ENCODE results near the gene ACTN2. TPM values are rescaled to one million over a fixed set of nuclear protein-coding genes. Genes with fewer than 3 reads are reported as not detected.

ACTN2 gene
- total and polyA plus RNA-seq, 3 donors from 2014 or later: 27.0 to 54.9 (median 39.8) TPM

DNA sequence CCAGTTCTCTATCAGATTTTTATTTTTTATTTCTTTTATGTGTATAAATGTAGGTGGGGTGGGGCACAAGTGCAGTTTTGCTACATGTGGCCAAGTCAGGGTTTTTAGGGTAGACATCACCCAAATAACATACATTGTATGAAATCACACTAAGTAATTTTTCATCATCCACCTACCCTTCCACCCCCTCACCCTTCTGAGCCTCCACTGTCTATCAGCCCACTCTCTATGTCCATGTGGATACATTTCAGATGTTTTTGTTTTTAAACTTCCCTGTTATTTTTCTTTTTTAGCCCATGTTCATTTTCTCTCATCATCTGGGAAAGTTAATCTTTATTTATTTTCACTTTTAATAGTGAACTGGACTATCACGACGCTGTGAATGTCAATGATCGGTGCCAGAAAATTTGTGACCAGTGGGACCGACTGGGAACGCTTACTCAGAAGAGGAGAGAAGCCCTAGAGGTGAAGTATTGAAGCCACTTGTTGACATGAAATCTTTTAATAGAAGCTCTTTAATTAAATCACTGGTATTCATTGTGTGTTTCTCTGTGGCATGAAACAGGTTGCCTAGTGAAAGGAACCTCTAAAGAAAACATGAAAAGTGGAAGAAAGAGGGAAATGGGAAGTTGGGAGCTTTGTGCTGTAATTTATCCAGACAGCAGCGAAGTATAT, 61.1 kb downstream of the ACTN2 start:
- DNase-seq: no peak
- 87 to 91% methylated on average over 6 of the region's 6 CpGs for WGBS, 2 donors
- no peaks in the 10 kb centered on the region for H3K27me3 ChIP-seq
- no peaks in the 10 kb centered on the region for H3K4me1 ChIP-seq
- no peak overlapping the region for H3K4me3 ChIP-seq
- H3K9me3 ChIP-seq: no peaks in the 10 kb centered on the region
- no peaks in the 10 kb centered on the region for H3K36me3 ChIP-seq (ENCODE audit: low read depth, missing control alignments)
- TF ChIP-seq, protein P1, sequence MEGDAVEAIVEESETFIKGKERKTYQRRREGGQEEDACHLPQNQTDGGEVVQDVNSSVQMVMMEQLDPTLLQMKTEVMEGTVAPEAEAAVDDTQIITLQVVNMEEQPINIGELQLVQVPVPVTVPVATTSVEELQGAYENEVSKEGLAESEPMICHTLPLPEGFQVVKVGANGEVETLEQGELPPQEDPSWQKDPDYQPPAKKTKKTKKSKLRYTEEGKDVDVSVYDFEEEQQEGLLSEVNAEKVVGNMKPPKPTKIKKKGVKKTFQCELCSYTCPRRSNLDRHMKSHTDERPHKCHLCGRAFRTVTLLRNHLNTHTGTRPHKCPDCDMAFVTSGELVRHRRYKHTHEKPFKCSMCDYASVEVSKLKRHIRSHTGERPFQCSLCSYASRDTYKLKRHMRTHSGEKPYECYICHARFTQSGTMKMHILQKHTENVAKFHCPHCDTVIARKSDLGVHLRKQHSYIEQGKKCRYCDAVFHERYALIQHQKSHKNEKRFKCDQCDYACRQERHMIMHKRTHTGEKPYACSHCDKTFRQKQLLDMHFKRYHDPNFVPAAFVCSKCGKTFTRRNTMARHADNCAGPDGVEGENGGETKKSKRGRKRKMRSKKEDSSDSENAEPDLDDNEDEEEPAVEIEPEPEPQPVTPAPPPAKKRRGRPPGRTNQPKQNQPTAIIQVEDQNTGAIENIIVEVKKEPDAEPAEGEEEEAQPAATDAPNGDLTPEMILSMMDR (IDR thresholded peaks at IDR 0.05): no peak
- TF ChIP-seq POLR2A (IDR thresholded peaks at IDR 0.05): no peak
- intact Hi-C loops (cut with DNase I; ENCODE audit: low total_unique reads): no loop called here
- H3K27ac ChIP-seq: no peak overlapping the region

DNA sequence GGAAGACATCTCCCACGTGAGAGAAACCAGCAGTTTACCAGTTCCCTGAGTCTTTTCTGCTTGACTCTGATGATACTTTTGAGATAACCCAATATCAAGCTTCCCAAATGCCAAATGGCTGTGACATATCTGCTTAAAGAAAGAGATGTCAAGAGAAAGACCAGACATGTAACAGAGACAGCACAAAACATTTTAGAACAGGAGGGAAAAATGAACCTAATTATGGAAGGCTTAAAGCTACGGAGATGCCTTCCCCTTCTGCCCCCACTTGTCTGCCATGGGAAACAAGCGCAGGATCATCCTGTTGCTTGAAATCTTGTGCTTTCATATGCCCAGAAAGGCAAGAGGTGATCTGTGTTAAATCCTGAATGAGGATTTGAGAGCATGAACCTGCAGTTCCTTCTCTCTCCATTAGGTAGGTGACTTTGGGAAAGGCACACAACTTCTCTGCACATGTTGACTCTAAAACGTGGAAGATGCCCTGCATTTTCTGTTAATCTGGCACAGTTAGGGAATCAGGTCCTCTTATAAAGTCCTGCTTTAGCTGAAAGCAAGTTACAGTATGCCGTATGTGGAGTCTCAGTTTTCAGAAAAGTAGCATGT, 62.1 kb downstream of the ACTN2 start:
- Histone ChIP-seq H3K4me1 (no peaks in the 10 kb centered on the region), H3K4me3 (no peak overlapping the region), H3K27ac (no peak overlapping the region), H3K9me3 (no peaks in the 10 kb centered on the region), H3K27me3 (no peaks in the 10 kb centered on the region), H3K36me3 (ENCODE audit: low read depth, missing control alignments) (no peaks in the 10 kb centered on the region)
- intact Hi-C loops (cut with DNase I; ENCODE audit: low total_unique reads): no loop called here
- no peak for DNase-seq
- WGBS, 2 donors: 78 to 81% methylated on average over 5 of the region's 5 CpGs
- TF ChIP-seq, protein P1 (IDR thresholded peaks at IDR 0.05): peak in 1 of 3 experiments; percentile 32
- TF ChIP-seq POLR2A (IDR thresholded peaks at IDR 0.05): no peak

DNA sequence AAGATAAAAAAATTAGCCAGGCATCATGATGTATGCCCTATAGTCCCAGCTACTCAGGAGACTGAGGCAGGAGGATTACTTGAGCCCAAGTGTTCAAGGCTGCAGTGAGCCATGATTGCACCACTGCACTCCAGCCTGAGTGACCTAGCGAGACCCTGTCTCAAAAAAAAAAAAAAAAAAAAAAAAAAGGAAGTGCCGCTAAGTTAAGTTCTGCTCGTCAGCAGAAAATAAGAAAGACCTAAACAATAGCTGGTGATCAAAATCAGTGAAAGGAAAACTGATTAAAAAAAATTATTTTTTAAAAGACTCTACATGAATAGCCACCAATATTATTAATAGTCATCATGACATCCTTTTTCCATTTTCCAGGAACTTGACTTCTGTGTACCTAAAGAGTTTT, 64.6 kb downstream of the ACTN2 start:
- TF ChIP-seq, protein P1 (IDR thresholded peaks at IDR 0.05): no peak
- TF ChIP-seq POLR2A (IDR thresholded peaks at IDR 0.05): no peak
- no peak for DNase-seq
- no peaks in the 10 kb centered on the region for H3K36me3 ChIP-seq (ENCODE audit: low read depth, missing control alignments)
- no peaks in the 10 kb centered on the region for H3K27me3 ChIP-seq
- WGBS, 2 donors: 85 to 90% methylated on average over 3 of the region's 3 CpGs
- H3K4me3 ChIP-seq: no peak overlapping the region
- intact Hi-C loops (cut with DNase I; ENCODE audit: low total_unique reads): no loop called here
- no peak overlapping the region for H3K27ac ChIP-seq
- no peaks in the 10 kb centered on the region for H3K4me1 ChIP-seq
- no peaks in the 10 kb centered on the region for H3K9me3 ChIP-seq

DNA sequence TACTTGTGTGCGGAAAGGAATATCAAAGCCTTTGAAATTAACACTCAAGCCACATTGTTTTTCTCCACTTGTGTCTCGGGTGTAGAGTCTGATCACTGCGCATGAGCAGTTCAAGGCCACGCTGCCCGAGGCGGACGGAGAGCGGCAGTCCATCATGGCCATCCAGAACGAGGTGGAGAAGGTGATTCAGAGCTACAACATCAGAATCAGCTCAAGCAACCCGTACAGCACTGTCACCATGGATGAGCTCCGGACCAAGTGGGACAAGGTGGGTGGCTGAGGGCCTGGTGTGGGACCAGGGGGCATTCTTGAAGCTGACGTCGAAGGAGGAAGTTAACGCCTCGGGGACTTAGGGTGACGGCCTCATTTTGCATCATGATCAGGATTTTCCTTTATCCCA, 65.1 kb downstream of the ACTN2 start:
- DNase-seq: no peak
- TF ChIP-seq, protein P1 (IDR thresholded peaks at IDR 0.05): no peak
- no peak for TF ChIP-seq POLR2A (IDR thresholded peaks at IDR 0.05)
- H3K4me3 ChIP-seq: no peak overlapping the region
- WGBS, 2 donors: 82 to 87% methylated on average over 16 of the region's 16 CpGs
- H3K27me3 ChIP-seq: no peaks in the 10 kb centered on the region
- no peaks in the 10 kb centered on the region for H3K4me1 ChIP-seq
- H3K9me3 ChIP-seq: no peaks in the 10 kb centered on the region
- no peak overlapping the region for H3K27ac ChIP-seq
- no peaks in the 10 kb centered on the region for H3K36me3 ChIP-seq (ENCODE audit: low read depth, missing control alignments)
- intact Hi-C loops (cut with DNase I; ENCODE audit: low total_unique reads): no loop called here

DNA sequence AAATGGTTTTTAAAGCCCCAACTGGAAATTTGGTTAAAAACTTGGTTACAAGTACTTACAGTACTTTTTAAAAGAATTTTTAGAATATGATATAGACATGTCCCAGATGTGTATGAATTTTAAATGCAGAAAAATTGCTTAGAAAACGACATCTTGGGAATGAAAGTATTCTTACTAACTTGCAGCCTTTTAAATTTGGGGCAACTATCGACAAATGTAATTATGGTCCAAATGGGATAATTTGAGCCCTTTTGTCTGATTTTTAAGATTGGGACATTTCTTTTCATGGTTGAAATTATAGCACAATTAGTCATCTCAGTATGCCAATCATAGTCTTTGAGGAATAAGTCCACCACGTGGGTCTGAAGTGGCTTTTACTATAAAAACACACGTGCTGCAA, 65.6 kb downstream of the ACTN2 start:
- Histone ChIP-seq H3K4me3 (no peak overlapping the region), H3K36me3 (ENCODE audit: low read depth, missing control alignments) (no peaks in the 10 kb centered on the region), H3K9me3 (no peaks in the 10 kb centered on the region), H3K27ac (no peak overlapping the region), H3K27me3 (no peaks in the 10 kb centered on the region), H3K4me1 (no peaks in the 10 kb centered on the region)
- TF ChIP-seq POLR2A (IDR thresholded peaks at IDR 0.05): no peak
- TF ChIP-seq, protein P1 (IDR thresholded peaks at IDR 0.05): no peak
- intact Hi-C loops (cut with DNase I; ENCODE audit: low total_unique reads): no loop called here
- 81 to 83% methylated on average over 4 of the region's 4 CpGs for WGBS, 2 donors
- no peak for DNase-seq

Measured in testis (tissue), 3 donors.